GM20000 (cell line): ENCODE results near the gene ROBO1.

ENCODE experiments used
- DNase-seq: peaks from one replicate; pipeline ENCODE4 v3.0.0; 2012; ENCODE audit warnings: low spot score
- CTCF ChIP-seq: IDR thresholded peaks from 2 replicates; pipeline ENCODE4 v1.5.1; 2012; ENCODE audit warnings: mild to moderate bottlenecking, control low read depth; ENCODE audit errors: extremely low read depth, missing control alignments

Gene ROBO1

GRCh38 chr3:78570496-78570895 lies 1197.3 kb downstream of the ROBO1 start:
- no peak for TF ChIP-seq CTCF
- no peak for DNase-seq

GRCh38 chr3:78569804-78570203 lies 1198.0 kb downstream of the ROBO1 start:
- TF ChIP-seq CTCF = no peak
- no peak for DNase-seq

- no peak for DNase-seq
- no peak for TF ChIP-seq CTCF
Observed at GRCh38 chr3:78565712-78566111, 1202.1 kb downstream of the ROBO1 start.

- no peak for TF ChIP-seq CTCF
- no peak for DNase-seq
Observed at GRCh38 chr3:78562328-78562727, 1205.5 kb downstream of the ROBO1 start.
